ENCODE measurements around the gene TSC2. TPM values are rescaled to one million over a fixed set of nuclear protein-coding genes. Genes with fewer than 3 reads are reported as not detected.

TSC2 gene
- total RNA-seq, 3 donors from 2014 or later (not counting 1 experiment from before 2014, with no cell fraction given), result 135 to 197 (median 161) TPM

GRCh38 chr16:2007081-2007836 lies 40.5 kb upstream of the TSC2 start:
- Mint-ChIP-seq H3K4me1 (peaks cover 28 to 54% of the 10 kb centered on the region in 2 donors), H3K27me3 (ENCODE audit: low read depth in 2 of 2) (no peaks in the 10 kb centered on the region), H3K27ac (peak overlapping the region; percentile 76 to 94), H3K4me3 (peak overlapping the region; percentile 76), H3K9me3 (no peaks in the 10 kb centered on the region), H3K36me3 (no peaks in the 10 kb centered on the region)
- Histone ChIP-seq H3K27me3 (ENCODE audit: control insufficient read depth, insufficient read depth, low read length) (no peaks in the 10 kb centered on the region), H3K36me3 (ENCODE audit: control insufficient read depth, insufficient read depth, low read length) (peaks cover 13% of the 10 kb centered on the region), H3K27ac (ENCODE audit: low read length) (no peak overlapping the region), H3K4me1 (ENCODE audit: control insufficient read depth, insufficient read depth, low read length) (peaks cover 64% of the 10 kb centered on the region), H3K9me3 (ENCODE audit: control insufficient read depth, insufficient read depth, low read length) (no peaks in the 10 kb centered on the region), H3K4me3 (ENCODE audit: low read length) (no peak overlapping the region)
- ATAC-seq (no peak), DNase-seq (no peak)
- intact Hi-C loops (cut with micrococcal nuclease), result loop anchor here (10.0 kb wide), 2 partner anchors 478 to 658 kb away; no protein-coding TSS in a partner anchor
- no peak for TF ChIP-seq CTCF (IDR thresholded peaks at IDR 0.05)
- WGBS (ENCODE audit: insufficient coverage), result 78% methylated on average over 16 of the region's 16 CpGs

DNA sequence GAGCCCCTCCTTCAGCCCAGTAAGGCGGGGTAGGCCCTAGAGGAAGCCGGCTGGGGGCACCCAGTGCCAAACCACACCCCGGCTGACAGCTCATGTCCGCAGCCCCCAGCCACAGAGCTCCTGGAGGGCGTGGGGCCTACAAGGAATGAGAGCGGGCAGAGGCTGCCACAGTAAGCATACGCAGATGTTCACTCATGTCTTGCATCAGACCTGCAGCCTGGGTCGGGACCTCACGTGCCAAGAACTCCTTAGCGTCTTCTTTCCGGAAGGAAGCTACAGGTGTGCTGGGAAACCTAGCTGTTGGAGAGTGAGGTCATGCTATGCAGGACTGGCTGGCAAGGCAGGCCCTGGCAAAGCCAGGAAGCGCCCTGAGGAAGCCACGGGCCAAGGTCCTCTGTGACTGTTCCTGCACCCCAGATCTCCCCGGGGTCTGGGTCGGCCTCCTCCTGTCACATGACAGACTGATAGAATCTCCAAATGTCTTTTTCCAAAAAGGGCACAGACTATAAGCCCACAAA lies 39.7 kb upstream of the TSC2 start:
- Mint-ChIP-seq H3K27me3 (ENCODE audit: low read depth in 2 of 2) (no peaks in the 10 kb centered on the region), H3K27ac (peak overlapping the region; percentile 76 to 94), H3K4me3 (peak overlapping the region; percentile 76), H3K4me1 (peaks cover 28 to 54% of the 10 kb centered on the region in 2 donors), H3K36me3 (no peaks in the 10 kb centered on the region), H3K9me3 (no peaks in the 10 kb centered on the region)
- intact Hi-C loops (cut with micrococcal nuclease), result loop anchor here (10.0 kb wide), 2 partner anchors 477 to 657 kb away; no protein-coding TSS in a partner anchor
- 11% methylated on average over 15 of the region's 15 CpGs for WGBS (ENCODE audit: insufficient coverage)
- Histone ChIP-seq H3K9me3 (ENCODE audit: control insufficient read depth, insufficient read depth, low read length) (no peaks in the 10 kb centered on the region), H3K36me3 (ENCODE audit: control insufficient read depth, insufficient read depth, low read length) (peaks cover 5% of the 10 kb centered on the region), H3K4me3 (ENCODE audit: low read length) (peak overlapping the region; percentile 32), H3K4me1 (ENCODE audit: control insufficient read depth, insufficient read depth, low read length) (peaks cover 64% of the 10 kb centered on the region), H3K27me3 (ENCODE audit: control insufficient read depth, insufficient read depth, low read length) (no peaks in the 10 kb centered on the region), H3K27ac (ENCODE audit: low read length) (peak overlapping the region; percentile 58)
- ATAC-seq (no peak), DNase-seq (peak in 1 of 2 donors; percentile 46)
- no peak for TF ChIP-seq CTCF (IDR thresholded peaks at IDR 0.05)

GRCh38 chr16:2008631-2009163 lies 39.1 kb upstream of the TSC2 start:
- DNase-seq (peak in 1 of 2 donors; percentile 49), ATAC-seq (no peak)
- Histone ChIP-seq H3K27me3 (ENCODE audit: control insufficient read depth, insufficient read depth, low read length) (no peaks in the 10 kb centered on the region), H3K4me1 (ENCODE audit: control insufficient read depth, insufficient read depth, low read length) (peaks cover 61% of the 10 kb centered on the region), H3K9me3 (ENCODE audit: control insufficient read depth, insufficient read depth, low read length) (no peaks in the 10 kb centered on the region), H3K27ac (ENCODE audit: low read length) (peak overlapping the region; percentile 58), H3K4me3 (ENCODE audit: low read length) (peak overlapping the region; percentile 32), H3K36me3 (ENCODE audit: control insufficient read depth, insufficient read depth, low read length) (no peaks in the 10 kb centered on the region)
- H3K27me3 Mint-ChIP-seq (ENCODE audit: low read depth in 2 of 2), result no peaks in the 10 kb centered on the region
- peak overlapping the region; percentile 76 to 94 for H3K27ac Mint-ChIP-seq
- no peak for TF ChIP-seq CTCF (IDR thresholded peaks at IDR 0.05)
- H3K36me3 Mint-ChIP-seq, result no peaks in the 10 kb centered on the region
- peak overlapping the region; percentile 76 for H3K4me3 Mint-ChIP-seq
- intact Hi-C loops (cut with micrococcal nuclease), result loop anchor here (10.0 kb wide), 2 partner anchors 476 to 656 kb away; no protein-coding TSS in a partner anchor
- peaks cover 28 to 54% of the 10 kb centered on the region in 2 donors for H3K4me1 Mint-ChIP-seq
- WGBS (ENCODE audit: insufficient coverage), result 3% methylated on average over 23 of the region's 23 CpGs
- no peaks in the 10 kb centered on the region for H3K9me3 Mint-ChIP-seq
